Measurements from ENCODE around the gene ANKS6. TPM values are rescaled to one million over a fixed set of nuclear protein-coding genes. Genes with fewer than 3 reads are reported as not detected.

ANKS6 gene
- total RNA-seq, 1 donor from 2014 or later = 2.4 TPM

DNA sequence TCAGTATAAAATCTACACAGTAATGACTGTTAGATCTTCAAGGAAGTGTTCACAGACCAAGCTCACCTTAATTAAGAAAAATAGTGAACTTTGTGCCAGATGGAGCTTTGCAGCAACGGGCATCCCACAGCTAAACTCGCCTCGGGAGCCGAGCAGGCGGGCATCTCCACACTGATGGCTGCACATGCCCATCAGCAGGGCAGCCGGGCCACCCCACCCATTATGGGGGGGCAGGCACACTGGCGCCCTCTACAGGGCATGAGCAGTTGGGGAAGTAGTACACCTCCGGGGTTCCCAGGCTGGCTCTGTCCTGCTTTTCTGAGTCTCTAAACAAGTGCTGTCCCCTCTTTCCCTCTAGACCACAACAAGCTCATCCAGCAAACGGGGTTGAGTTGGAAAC is 21.6 kb downstream of the ANKS6 start:
- no peak for FAIRE-seq
- no peak for DNase-seq (ENCODE audit: low spot score in 2 of 2)

DNA sequence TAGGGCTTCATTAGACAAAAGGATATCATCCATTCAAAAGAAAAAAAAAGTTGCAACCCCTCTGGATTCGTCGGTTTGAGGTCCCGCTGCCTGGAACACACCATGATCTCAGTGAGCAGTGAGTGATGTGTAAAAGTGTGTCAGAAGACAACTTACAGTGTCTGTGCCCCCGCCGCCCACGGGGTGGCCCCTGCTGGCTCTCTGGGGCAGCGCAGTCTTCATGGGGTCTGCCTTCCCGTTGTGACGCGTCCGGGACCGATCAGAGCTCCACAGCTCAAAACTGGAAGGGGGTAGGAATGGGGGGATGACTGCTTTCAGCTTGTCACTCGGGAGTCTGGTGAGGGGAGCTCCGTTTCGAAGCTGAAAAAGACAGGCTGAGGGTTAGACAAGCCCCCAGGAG is 22.6 kb downstream of the ANKS6 start:
- no peak for FAIRE-seq
- no peak for DNase-seq (ENCODE audit: low spot score in 2 of 2)

DNA sequence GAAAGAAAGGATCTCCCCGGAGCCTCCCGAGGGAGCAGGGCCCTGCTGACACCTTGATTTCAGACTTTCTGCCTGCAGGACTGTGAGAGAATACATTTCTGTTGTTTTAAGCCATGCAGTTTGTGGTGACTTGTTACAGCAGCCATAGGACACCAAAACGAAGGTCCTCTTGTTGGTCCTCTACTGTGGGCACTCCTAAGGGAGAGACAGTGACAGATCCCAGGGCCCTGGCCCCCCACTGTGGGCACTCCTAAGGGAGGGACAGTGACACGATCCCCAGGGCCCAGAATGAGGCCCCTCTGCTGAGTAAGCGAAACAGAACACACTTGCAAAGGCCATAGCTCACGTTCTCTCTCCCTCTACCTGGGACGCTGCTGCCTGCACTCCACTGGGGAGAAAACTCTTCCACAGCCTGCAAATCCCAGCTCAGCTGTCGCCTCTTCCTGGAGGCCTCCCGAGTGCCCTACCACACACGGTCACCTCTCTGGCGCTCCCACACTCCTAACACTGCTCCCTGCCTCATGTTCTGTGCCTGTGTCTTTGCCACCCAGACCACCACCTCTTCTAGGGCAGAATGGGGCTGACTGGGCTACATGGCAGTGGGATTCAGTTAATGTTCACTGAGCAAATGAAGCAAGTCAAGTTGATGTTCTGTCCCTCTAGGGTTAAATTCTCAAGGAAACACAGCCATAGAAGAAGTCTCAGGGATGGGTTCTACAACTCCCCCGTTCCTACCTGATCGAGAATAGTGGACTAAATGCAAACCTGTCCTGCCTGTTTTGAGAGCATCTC is 23.8 kb downstream of the ANKS6 start:
- FAIRE-seq (no peak), DNase-seq (ENCODE audit: low spot score in 2 of 2) (no peak)

DNA sequence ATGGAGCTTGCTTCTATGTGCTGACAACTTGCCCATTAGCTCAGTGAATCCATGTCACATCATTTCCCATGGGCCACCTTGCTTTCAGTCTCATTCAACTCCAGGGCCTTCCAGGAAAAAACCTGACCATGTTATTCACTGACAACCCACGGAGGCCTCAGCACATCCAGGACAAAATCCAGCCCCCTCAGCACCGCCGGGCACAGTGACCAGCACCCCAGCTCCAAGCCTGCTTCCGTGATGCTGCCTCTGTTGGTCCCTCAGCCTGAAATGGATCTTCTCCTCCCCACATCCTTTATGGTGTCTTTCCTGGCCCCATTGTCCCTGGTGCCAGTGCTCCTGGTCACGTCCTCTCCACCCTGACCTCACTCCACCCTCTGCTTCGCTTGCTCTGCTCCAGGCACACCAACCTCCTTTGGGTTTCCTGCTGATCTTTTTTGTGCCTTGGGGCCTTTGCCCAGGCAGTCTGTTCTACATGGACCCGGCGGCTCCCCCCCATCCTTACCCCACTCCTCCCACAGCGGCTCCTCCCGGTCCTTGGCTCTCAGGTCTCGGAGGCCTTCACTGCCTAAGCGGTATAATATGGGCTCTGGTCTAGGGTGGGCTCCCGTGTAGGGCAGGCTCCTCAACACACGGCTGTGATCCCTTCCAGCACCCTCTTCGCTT is 25.0 kb downstream of the ANKS6 start:
- FAIRE-seq (no peak), DNase-seq (ENCODE audit: low spot score in 2 of 2) (no peak)

DNA sequence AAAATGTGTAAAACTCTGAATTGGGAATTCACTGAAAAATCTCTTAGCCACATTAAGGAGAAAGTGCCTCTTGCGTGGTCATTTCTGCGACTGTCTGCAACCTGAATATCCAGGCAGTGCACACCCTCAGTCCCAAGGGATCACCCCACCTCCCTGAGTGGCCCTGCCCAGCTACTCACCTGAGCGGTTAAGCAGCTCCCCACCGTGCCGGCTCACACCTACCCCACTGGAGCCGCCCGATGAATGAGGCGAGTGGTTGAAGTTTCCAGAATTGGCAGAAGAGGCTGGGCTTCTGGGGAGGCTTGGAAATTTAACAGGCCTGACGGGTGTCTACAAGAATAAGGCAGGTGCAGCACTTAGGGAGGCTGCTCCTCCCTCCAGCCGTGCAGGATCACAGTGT is 25.6 kb downstream of the ANKS6 start:
- FAIRE-seq (no peak), DNase-seq (ENCODE audit: low spot score in 2 of 2) (no peak)

DNA sequence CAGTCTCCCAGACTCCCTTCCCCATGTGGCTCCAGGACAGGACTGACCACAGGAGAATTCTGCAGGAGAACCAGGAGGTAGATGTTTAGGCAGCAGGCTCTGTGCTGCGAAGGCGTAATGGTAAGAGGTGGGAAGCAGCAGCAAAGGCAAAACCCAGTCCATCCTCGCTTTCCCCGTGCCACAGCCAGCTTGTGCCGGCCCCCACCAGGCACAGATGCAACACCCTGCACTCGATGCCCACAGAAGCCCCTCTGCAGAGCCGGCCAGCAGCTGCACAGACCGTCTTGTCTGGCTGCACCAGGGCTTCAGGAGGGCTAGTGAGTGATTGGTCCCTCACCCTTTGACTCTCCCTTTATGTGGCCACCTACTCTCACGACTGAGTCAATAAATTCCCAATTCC is 28.0 kb downstream of the ANKS6 start:
- FAIRE-seq (no peak), DNase-seq (ENCODE audit: low spot score in 2 of 2) (no peak)

DNA sequence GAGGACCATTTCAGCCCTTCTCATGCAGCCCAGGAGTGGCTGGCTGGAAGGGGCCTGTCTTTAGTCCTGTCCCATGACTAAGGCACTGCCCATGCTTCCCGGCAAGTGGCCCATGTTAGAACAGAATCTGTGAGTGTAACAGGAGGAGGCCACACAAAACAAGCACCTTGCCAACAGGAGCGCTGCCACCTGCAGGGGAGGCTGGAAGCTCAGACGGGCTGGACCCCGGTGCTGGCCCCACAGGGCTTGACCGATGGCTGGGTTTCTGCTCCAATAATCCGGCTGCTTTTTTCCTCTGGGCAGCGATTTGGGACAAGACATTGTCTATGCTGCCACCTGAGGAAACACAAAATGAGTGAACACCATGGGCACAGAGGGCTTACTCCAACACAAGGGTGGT is 28.4 kb downstream of the ANKS6 start:
- DNase-seq (ENCODE audit: low spot score in 2 of 2) (no peak), FAIRE-seq (no peak)

DNA sequence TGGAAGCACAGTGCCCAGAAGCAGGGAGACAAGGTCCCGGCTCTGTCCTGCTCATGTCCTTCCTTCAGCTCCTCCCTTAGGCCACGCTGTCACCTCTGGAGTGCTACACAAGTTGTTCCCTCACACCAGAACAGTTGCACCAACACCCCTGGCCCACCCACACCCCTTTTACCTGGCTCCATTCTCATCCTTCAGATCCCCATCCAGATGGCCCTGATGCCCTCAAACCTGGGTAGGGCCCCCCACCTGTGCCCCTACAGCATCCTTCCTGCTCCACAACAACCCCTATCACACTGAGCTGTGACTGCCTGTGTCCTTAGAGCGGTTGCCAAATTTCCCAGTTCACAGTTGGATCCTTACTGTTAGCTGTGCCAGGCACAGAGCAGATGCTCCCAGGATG is 29.2 kb downstream of the ANKS6 start:
- DNase-seq (ENCODE audit: low spot score in 2 of 2) = no peak
- FAIRE-seq = no peak

DNA sequence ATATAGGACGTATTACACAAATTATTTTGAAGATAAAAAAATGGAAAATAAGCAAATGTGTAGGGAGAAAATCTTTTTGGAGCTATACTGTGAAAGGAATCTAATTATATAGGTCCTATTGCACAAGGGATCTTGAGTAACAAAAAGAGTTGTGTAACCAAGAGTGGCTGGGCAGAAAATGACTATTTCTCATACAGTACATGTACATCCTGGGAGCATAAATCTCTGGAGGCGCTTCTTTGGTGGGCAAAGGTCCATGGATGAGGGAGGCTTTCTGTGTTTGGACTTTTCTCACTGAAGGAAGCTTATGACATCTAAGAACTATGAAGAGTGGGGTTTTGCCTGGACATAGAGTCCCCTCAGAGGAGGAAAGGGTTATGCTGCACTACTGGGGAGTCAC is 29.8 kb downstream of the ANKS6 start:
- DNase-seq (ENCODE audit: low spot score in 2 of 2) (no peak), FAIRE-seq (no peak)

DNA sequence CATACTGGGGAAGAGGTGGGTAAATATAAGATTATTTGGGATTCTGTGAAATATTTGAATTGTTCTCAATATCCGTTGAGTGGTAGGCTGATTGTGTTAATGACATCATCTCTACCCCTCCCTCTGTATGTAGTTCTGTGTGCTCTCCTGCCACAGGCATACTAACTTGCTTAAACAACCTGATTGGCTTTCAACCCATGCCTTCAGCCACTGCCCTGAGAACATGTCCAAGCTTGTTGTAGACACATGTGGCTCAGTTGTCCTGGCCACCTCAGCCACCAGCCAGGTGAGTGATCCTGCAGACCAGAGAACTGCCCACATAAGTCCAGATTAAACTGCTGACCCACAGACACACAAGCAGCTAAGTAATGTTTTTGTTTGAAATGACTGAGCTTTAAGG is 31.1 kb downstream of the ANKS6 start:
- DNase-seq (ENCODE audit: low spot score in 2 of 2) (no peak), FAIRE-seq (no peak)

DNA sequence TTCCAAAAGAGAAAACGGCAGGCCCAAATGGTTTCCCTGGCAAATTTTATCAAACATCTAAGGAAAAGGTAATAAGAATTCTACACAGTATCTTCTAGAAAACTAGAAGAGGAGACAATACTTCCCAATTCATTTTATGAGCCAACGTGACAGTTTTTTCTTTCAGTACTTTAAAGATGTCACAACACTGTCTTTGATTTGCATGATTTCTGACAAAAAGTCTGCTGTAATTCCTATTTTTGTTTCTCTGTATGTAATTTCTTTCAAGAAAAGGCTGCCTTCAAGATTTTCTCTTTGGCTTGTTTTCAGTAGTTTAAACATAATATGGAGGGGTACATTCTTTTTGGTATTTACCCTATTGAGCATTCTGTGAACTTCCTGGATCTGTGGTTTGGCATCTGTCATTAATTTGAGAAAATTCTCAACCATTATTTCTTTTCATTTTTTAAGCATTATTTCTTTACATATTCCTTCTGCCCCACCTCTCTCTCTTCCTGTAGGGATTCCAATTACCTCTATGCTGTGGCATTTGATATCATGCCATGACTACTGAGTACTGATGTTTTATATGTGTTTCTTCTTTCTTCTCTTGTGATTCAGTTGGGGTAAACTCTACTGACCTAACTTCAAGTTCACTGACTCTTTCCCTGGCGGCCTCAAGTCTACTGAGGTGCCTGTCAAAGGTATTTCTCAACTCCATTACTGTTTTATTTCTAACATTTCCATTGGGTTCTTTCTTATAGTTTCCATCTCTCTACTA is 32.2 kb downstream of the ANKS6 start:
- no peak for DNase-seq (ENCODE audit: low spot score in 2 of 2)
- no peak for FAIRE-seq

DNA sequence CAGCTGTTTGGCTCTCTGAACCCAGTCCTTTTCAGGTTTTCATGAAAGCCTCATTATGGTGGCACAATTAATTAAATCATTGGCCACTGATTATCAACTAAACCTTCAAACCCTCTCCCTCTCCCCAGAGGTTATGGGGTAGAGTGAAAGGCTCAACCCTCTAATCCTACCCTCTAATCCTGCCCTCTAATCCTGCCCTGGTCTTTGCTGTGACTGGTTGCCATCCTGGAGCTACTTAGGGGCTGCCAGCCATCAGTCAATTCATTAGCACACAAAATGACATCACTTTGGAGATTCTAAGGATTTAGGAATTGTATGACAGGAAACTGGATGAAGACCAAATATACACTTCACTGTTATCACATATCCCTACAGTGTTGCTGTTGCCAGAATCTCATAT is 36.1 kb downstream of the ANKS6 start:
- DNase-seq (ENCODE audit: low spot score in 2 of 2) = no peak

DNA sequence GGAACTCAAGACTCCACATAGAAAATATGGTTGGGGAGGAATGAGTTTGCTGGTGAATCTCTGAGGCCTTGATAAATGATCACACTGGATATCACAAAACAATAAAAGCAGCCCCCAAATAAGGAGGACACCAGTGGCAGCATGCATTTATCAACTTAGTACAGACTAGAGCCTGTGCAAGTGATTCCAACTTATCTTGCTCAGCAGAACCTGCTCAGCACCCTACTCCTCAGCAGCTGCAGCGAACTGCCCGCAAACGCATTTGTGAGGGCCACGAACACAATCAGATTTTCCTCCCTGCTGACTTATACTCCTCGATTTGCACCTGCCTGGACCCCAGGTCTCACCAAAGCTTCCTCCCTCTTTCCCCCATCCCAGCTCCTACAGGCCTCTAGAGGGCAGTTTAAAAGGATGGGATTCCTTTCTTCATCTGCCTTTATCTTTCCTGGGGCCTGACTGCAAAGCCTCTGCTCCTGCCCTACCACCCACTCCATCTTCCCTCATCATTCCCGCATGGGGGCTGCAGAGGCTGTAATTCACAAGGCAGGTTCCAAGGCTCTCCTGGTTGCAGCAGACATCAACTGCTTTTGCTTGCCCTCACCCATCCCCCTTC is 41.2 kb downstream of the ANKS6 start:
- no peak for FAIRE-seq

More for the DNA sequence above, 36.1 kb downstream of the ANKS6 start:
- FAIRE-seq = no peak

DNA sequence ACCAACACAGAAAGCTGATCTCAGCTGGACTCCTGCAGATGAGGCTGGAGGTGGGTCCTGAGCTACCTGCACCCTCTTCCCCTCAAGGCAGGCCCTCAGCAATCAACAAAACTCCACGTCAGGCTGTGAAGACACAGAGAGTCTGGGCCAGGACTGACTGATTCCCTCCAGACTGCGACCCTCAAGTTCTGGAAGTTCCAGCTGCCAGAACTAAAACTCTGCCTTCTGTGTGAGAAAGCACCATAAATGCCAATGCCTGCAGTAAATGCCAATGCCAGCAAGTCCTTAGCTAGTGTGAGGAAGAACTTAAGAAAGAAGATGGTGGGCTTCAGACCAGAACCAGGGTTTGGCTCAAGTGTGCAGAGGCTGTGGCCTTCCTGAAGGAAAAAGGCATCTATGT is 45.1 kb downstream of the ANKS6 start:
- FAIRE-seq (no peak), DNase-seq (ENCODE audit: low spot score in 2 of 2) (no peak)

More for the DNA sequence above, 41.2 kb downstream of the ANKS6 start:
- no peak for DNase-seq (ENCODE audit: low spot score in 2 of 2)

DNA sequence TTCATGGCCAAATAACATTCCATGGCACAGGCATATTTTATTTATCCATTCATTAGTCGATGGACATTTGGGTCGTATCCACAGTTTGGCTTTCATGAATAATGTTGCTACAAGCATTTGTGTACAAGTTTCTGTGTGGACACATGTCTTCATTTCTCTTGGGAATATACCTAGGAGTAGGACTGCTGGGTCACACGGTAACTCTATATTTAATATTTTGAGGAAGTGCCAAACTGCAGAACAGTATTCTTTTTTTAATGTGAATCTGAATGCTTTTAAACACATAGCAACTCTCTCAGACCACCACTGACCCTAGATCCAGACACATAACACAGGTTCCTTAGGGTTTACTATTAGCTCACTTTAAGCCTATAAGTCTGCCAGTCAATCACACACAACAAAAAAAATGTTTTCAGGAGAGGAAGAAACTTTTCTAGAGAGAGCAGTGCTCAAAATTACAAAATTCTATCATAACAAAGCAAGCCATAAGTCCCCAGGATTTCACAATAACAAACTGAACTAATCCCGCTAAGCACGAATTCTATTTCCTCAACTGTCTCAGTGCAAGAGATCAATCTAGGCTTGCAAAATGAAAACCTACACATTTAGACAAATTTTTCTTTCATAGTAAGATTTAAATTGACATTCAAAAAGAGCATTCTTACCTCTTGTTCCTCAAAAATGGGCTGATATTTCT is 45.8 kb downstream of the ANKS6 start:
- no peak for DNase-seq (ENCODE audit: low spot score in 2 of 2)
- no peak for FAIRE-seq

DNA sequence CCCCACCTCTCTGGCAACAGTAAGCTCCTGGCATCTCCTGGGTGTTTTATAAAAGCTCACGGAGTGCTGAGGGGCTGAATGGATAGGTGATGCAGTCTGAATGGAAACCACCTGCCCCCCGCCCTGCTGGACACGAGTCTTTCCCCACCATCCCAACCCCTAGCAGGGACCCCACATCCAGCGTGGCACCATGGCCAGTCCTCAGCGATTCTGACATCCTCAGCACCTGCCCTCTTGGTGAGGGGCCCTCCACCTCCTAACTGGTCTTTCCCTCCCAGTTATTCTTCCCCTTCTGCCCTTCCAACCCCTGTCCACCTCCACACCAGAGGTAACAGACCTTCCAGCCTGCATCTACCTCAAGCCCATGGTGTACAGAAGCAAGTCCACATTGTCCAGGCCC is 48.9 kb downstream of the ANKS6 start:
- no peak for FAIRE-seq

DNA sequence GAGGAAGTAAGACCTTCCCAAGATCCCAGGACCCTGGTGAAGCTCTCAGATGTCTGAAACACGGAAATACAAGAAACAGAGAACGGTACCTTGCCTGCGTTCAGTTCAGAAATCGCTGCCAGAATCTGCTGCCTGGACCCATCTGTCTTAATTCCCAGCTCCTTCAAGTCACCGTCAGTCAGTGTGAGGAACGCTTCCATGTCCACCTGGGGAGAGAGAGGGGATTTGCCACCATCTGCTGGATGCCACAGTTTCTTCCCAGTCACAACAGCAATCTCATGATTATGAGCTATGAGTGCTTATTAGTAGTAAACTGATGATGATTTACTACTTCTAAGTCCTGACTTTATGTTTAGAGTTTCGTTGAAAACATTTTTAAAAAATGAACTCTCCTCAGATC is 50.9 kb downstream of the ANKS6 start:
- no peak for DNase-seq (ENCODE audit: low spot score in 2 of 2)
- FAIRE-seq = no peak

More for the DNA sequence above, 48.9 kb downstream of the ANKS6 start:
- no peak for DNase-seq (ENCODE audit: low spot score in 2 of 2)

DNA sequence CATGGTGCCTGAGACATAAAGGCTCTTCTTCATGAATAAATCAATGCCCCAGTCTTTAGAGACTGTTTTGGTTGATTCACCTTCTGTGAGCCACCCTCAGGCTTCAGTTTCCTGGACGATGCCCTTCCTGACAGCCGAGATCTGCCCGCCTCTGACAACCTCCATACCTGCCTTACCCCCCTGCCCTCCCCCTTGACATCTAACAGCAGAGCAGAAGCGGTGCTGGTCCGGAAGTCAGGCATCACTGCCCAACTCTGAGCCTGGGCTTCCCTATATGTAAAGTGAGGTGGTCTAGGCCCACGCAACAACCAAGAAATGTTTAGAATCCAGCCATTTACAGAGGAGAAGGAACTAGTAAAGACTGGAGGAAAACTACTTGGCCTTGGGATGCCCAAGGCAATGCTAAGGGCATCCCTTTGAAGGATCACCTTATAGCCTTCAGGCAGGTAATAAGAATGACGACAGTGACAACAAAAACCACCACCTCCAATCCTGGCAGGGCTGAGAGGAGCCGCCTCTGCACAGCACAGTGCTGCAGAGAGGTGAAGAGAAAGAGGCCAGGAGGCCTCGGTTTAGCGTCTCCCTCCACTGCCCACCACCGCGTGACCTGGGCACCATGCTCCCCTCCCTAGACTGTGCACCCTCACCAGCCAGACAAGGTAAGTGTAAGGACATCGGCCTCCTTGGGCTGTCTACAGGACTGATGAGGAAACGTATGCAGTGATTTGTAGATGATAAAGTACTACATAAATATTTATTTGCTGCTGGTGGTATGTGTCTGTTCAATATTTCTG is 52.3 kb downstream of the ANKS6 start:
- FAIRE-seq = no peak

DNA sequence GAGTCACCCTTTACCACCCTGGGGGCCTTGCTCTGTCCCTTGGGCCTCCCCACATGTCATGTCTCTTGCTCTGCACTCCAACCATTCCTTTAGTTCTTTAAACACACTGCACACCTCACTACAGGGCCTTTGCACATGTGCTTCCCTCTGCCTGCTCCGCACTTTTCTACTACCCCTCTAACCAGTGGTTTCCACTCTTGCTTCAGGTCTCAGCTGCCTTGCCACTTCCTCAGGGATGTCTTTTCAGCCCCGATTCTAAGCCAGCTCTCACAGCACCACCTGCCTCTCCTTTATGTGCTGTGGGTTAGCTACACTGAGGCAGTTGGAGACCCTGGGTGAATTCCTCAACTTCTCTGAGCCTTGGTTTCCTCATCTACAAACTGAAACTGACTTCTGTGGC is 53.0 kb downstream of the ANKS6 start:
- DNase-seq (ENCODE audit: low spot score in 2 of 2) = no peak
- FAIRE-seq = no peak

More for the DNA sequence above, 52.3 kb downstream of the ANKS6 start:
- no peak for DNase-seq (ENCODE audit: low spot score in 2 of 2)
